GM19397 (cell line): ENCODE results near the gene USB1.
"Not testable (repeated sequence)": the region's sequence is repeated elsewhere in the genome, so short reads cannot be mapped to it uniquely, and the experiment has no call there.

Experiments used
- ATAC-seq: cut with Tn5 transposase; IDR thresholded peaks from one replicate; pipeline ENCODE4 v1.9.1; 2021; ENCODE audit warnings: mild to moderate bottlenecking, moderate library complexity; ENCODE audit not compliant: unreplicated experiment

The USB1 gene

GRCh38 chr16:57969451-57970123 is 31.6 kb upstream of the USB1 start:
- no peak for ATAC-seq

DNA sequence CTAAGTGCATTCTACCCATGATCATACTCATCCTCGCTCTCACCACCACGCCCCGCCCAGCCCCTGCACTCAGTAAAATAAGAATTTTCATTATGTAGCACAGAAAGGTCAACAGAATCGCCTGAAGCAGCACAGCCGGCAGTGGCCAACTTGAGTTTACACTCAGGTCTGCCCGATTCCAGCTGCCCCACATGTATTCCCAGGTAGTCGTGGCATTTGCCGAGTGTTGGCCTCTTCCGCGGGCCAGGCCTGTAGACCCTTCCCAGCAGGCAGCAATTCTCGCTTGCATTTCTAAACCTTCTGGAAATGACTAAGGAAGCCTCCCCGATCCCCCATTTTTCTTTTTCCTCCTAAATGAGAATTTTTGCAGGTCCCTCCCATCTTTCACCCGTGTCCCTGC is 30.9 kb upstream of the USB1 start:
- no peak for ATAC-seq

DNA sequence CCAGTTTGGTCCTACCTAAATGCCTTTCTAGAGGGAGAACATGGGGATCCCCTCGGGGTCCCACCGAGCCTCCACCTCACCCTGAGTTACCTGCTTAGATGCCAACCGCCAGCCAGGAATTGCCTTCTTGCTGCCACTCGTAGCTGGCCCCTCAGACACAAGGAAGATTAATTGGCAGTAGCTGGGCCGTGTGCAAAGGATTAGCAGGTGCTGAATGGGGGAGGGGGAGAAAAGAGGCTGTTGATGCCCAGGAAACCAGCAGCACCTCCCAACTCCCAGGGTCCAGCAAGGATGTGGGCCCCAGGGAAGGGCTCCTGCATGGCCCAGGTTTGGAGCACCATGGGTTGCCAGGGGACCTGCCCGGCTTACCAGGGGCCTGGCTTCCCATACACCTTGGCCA is 30.2 kb upstream of the USB1 start, which contains the start of gene CNGB1:
Gene CNGB1 (minus strand): TSS at position 159 of the 400 bp plus-strand sequence. CDS start 3,842 bp downstream, outside the sequence.
- no peak for ATAC-seq

DNA sequence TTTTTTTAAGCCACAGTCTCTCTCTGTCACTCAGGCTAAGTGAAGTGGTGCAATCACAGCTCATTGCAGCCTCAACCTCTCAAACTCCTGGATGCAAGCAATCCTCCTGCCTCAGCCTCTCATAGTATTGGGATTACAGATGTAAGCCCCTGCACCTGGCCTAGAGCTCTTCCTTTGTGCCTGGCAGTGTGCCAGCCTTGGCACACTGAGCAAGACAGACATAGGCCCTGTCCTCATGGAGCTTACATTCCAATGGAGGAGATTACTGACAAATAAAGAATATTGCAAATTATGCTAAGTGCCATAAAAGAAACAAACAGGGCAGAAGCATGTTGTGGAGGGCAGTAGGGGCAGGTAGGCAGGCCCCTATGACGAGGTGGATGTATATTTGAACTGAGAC is 29.4 kb upstream of the USB1 start:
- no peak for ATAC-seq

GRCh38 chr16:57972306-57972705 is 28.9 kb upstream of the USB1 start:
- ATAC-seq = no peak

DNA sequence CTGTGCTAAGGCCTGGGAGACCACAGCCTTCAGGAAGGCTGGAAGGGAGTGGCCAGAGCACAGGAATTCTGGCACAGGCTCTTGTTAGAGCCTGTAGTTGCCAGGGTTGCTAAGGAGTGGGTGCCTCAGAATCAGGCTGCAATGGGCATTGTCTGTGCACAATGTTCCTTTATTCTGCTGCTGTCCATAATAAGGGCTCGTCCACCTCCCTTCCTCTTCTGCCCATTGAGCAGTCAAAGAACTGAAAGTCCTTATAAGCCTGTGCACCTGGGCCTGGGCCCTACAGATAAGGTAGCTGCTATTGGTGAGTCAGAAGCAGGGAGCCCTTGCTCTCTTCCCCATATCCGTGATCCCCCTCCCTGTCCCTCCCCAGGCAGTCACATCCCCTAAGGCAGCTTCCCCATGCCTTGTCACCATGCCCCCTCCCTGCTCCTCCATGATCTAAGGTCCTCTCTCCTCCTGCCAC is 24.8 kb upstream of the USB1 start:
- ATAC-seq = no peak

- ATAC-seq = no peak
Measured at GRCh38 chr16:57977418-57978069, 23.7 kb upstream of the USB1 start.

GRCh38 chr16:57978070-57978465 is 23.1 kb upstream of the USB1 start:
- ATAC-seq = not testable (repeated sequence)

DNA sequence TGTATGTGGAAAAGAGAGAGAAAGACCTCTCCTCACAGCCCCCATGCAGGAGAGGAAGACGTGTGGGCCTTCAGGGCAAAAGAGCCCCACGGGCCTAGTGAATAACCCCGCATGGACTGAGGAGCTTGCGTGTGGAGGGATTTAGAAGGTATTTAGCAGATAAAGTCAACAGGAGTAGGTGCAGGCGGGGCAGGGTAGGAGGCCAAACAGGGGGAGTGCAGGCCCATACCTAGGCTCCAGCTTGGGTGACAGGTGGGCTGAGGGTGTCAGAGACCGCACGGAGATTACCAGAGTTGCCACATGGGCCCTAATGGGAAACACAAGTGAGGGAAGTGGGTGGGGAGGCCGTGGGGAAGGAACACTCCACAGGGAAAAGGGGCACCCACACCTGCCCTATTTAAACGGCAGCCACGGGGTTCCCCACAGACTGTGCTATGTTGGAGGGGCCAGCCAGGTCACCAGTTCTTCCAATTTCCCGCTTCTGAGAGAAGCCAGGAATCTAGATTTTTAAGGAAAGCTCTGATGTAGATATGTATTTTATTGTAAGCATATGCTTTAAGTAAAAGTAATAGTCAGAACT is 22.1 kb upstream of the USB1 start:
- ATAC-seq = no peak

GRCh38 chr16:57981636-57982035 is 19.6 kb upstream of the USB1 start:
- ATAC-seq = no peak

DNA sequence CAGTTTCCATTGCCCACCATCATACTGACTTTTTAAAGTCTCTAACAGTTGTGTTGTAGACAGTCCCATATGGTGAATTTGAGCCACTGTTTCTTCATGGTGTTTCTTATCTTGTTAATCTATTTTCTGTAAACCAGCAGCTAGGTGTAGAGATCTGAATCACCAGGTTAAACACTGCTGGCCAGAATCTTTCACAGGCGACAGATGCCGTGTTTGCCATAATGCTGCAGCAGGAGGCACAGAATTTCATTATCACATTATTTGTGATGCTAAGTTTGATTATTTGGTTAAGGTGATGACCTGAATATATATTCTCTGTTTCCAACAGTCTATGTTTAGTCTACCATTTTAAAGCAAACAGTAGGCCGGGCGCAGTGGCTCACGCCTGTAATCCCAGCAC is 18.8 kb upstream of the USB1 start:
- no peak for ATAC-seq

GRCh38 chr16:57984443-57985203 is 16.6 kb upstream of the USB1 start:
- ATAC-seq = peak; percentile 69

DNA sequence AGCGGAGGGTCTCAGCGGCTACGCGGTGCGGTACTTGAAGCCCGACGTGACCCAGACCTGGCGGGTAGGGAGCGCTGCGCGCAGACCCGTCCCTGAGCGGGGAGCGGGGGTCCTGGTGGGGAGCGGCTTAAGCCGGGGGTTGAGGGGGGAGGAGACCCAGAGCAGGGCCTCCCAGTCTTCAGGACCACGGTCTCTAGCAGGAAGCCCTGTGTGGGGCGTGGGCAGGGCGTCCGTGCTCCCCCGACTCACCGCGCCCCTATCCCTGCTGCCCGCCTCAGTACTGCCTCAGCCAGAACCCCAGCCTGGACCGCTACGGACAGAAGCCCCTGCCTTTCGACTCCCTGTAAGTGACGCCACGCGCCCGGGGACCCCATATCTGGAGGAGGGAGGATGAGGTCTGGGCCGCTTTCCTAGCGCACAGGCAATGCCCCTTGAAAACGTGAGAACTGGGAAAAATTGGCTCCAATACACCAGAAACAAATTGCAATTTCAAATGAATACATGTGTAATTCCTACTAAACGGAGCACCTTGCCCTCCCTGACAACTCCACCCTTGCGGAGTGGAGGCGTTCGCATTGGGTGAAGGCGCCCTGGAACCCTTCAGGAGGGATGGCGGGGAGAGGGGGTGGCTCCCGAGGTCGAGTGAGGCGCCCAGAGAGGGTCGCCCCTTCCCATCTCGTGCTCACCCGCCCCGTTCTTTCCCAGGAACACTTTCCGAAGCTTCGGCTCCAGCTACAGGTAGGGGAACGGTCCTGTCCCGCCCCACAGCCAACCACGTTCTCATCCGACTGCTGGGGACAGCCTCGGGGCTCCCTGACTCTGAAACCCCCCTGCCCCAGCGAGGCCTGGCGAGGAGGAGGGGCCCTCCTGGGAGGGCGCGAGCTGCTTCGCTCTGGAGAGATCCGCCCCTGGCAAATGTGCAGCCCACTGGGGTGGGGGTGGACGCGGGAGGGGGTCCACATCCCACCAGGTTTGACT is 15.7 kb upstream of the USB1 start:
- no peak for ATAC-seq

DNA sequence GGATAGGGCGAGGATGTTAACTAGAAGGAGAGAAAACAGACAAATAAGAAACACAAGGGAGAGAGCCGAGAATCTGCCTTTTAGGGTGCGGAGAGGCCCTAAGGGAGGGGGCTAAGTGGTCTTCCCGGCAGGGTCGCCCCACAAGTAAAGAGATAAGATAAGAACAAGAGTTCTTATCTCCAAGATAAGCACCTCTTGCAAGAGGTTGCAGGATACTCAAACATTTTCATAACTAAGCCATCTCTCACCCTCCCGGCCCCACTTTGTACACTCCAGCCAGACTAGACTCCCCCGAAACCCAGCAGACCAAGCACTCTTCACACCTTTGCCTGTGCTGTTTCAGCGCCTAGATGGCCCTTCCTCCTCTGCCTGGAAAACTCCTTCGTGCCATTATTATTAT is 15.0 kb upstream of the USB1 start:
- ATAC-seq = no peak

- no peak for ATAC-seq
Measured at GRCh38 chr16:57987441-57988177, 13.6 kb upstream of the USB1 start.

- ATAC-seq = no peak
Measured at GRCh38 chr16:57988929-57989328, 12.3 kb upstream of the USB1 start.

DNA sequence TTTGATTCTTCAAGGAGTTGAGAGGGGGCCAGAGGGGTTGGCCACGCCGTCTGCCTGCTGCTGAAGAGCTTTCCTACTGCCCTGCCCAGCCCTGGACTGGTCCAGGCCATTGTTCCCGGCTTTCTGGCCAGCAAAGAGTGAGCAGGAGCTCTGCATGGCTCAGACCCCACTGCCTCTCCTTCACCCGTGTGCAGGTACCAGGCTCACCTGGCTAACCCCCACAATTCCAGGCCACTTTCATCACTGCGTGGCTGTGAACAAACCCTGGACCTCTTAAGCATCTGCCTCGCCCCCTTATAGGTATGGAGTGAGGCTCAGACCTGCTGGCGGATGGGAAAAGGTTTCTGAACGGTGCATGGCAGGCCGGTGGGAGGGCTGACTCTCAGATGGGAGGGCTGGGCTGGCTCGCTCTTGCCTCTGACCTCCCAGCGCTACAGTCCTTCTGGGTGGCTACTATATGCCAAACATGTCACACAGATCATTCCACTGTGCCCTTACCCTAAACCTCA is 9.6 kb upstream of the USB1 start:
- no peak for ATAC-seq

DNA sequence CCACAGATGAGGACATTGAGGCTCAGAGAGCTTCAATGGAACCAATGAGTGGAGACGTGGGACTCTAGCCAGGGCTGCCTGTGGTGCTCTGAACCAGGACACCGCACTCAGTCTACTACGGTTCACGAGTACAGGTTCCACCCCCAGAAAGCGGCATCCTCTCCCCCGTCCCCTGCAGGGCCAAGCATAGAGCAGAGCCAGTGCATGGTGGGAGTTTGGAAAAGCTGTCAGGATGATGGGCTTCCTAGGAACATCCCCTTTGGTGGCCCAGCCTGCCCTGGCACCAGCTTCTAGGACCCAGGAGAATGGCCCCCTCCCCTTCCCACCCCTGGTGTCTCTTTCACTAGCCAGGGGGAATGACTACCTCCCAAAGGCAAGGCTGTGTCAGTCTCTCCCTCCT is 9.1 kb upstream of the USB1 start:
- no peak for ATAC-seq

DNA sequence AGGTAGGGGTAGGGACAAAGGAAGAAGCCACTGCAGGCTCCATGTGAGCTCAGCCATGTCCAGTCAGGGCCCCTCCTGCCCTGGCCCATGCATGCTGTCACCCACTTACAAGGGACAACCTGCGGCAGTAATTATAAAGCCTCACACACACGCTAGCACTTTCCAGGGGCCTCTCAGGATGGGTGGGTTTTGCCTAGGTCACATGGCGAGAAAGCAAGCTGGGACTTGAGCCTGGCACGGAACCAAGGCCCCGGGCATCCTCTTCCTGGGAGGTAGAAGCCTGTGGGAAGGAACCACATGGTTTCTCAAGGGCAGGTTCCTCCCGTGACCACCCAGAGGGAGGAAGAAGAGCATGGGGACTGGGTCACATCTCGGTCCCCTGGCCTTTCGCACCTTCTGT is 7.8 kb upstream of the USB1 start:
- no peak for ATAC-seq
